GM18505 (cell line): Measurements from ENCODE around the gene PRAMEF14.
"Not testable (repeated sequence)": the region's sequence is repeated elsewhere in the genome, so short reads cannot be mapped to it uniquely, and the experiment has no call there.

ENCODE experiments used
- ATAC-seq: cut with Tn5 transposase; IDR thresholded peaks from one replicate; pipeline ENCODE4 v1.9.1; 2021; ENCODE audit not compliant: unreplicated experiment

The PRAMEF14 gene, protein sequence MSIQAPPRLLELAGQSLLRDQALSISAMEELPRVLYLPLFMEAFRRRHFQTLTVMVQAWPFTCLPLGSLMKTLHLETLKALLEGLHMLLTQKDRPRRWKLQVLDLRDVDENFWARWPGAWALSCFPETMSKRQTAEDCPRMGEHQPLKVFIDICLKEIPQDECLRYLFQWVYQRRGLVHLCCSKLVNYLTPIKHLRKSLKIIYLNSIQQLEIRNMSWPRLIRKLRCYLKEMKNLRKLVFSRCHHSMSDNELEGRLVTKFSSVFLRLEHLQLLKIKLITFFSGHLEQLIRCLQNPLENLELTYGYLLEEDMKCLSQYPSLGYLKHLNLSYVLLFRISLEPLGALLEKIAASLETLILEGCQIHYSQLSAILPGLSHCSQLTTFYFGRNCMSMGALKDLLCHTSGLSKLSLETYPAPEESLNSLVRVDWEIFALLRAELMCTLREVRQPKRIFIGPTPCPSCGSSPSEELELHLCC

DNA sequence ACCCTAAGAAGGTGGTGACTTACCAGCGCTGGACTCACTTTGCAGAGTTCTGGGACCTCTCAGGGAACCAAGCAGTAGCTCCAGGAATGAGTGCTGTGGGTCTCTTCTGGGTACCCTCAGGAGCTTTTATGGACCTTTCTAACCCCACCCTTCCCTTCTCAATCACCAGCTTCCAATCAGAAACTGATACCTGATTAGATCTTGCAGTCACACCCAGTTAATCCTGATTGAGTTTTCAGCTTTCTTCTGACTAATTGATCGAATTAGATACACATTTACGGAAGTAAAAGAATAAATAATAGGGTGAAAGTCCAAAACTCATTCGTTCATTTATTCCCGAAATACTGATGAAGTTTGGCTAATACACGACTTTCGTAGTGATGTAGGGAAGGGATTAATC, at the start of gene PRAMEF14:
PRAMEF14 (minus strand) TSS at position 101 of the 400 bp plus-strand sequence. CDS start 1,820 bp downstream, outside the sequence.
- not testable (repeated sequence) for ATAC-seq

DNA sequence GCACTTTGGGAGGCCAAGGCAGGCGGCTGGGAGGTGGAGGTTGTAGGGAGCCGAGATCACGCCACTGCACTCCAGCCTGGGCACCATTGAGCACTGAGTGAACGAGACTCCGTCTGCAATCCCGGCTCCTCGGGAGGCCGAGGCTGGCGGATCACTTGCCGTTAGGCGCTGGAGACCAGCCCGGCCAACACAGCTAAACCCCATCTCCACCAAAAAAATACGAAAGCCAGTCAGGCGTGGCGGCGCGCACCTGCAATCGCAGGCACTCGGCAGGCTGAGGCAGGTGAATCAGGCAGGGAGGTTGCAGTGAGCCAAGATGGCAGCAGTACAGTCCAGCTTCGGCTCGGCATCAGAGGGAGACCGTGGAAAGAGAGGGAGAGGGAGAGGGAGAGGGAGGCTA, 48.4 kb upstream of the PRAMEF14 start:
- ATAC-seq, result not testable (repeated sequence)

DNA sequence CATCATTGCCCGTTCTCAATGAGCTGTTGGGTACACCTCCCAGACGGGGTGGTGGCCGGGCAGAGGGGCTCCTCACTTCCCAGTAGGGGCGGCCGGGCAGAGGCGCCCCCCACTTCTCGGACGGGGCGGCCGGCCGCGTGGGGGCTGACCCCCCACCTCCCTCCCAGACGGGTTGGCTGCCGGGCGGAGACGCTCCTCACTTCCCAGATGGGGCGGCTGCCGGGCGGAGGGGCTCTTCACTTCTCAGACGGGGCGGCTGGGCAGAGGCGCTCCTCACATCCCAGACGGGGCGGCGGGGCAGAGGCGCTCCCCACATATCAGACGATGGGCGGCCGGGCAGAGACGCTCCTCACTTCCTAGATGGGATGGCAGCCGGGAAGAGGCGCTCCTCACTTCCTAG, 47.8 kb upstream of the PRAMEF14 start:
- ATAC-seq, result not testable (repeated sequence)

DNA sequence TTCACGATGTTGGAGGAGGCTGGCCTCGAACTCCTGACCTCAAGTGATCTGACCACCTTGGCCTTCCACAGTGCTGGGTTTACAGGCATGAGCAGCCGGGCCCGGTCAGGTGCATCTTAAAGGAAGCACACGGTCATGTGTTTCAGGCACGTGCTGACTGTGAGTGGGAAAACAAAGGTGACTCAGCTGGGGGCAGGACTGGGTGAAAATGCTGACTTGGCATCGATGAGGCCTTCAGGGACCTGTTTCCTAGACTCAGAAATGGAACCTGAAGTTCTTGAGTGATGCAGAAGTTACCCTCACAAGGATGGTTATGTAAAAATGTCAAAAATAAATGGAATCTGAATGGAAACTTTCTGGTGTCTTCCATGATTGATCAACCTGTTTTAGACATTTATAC, 46.1 kb upstream of the PRAMEF14 start:
- not testable (repeated sequence) for ATAC-seq

DNA sequence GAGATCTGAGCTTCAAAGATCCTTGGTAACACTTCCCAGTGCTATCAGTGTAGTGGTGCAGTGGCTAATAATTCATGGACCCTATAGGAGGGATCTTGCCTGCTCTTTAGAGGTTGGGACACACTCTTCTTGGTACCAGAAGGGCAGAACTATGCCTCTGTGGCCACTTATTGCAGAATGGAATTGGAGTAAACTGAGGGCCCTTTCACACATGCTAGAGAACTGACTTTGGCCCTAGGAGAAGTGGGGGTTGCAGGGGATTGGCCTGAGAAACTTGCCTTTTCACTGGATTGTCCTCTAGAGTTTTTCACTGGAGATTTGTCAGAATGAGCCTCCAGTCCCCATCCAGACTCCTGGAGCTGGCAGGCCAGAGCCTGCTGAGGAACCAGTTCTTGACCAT, 42.4 kb upstream of the PRAMEF14 start, which contains the start of gene PRAMEF17:
PRAMEF17 (plus strand) TSS at position 301 of the 400 bp plus-strand sequence; CDS start at position 327, 26 bp downstream.
- not testable (repeated sequence) for ATAC-seq

DNA sequence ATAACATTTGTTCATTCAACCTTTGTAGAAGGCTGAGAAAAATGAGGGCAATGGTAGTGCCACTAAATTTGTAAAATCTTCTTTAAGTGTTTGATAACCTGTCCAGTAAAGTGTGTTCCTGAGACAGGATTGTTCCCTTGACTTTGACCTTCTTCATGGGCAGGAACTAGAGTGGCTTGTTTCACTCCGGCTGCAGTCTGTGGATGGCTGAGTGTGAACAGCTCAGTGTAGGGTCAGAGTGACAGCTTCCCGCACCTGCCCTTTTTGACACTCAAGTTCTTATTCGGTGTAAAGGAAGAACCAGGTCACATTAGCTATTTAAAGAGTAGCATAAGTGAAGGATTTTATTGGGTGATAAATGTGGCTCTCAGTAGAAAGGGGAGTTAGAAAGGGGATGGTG, 33.4 kb upstream of the PRAMEF14 start:
- ATAC-seq, result not testable (repeated sequence)

DNA sequence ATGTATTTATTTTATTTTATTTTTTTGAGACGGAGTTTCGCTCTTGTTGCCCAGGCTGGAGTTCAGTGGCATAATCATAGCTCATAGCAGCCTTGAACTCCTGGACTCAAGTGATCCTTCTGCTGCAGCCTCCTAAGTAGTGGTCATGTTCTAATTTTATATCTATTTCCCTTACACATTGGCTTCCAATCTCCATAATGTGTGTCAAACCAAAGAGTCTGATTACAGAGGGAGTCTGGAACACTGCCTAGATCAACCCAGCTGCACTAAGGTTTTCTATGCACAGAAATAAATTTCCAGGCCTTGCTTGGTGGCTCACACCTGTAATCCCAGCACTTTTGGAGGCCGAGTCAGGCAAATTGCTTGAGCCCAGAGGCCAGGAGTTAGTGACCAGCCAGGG, 32.0 kb upstream of the PRAMEF14 start:
- not testable (repeated sequence) for ATAC-seq

DNA sequence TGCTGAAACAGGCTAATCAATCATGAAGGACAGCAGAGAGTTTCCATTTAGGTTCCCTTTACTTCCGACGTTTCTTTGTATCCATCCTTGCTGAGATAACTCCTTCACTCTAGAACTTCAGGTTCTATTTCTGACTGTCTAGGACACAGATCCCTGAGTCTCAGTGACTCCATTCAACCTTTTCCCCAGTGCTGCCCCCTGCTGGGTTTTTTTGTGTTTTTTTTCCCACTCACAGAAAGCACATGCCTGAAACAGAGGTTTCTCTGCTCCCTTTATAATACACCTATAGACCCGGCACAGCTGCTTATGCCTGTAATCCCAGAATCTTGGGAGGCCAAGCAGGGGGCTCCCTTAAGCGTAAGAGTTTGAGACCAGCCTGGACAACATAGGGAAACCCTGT, 21.6 kb upstream of the PRAMEF14 start:
- not testable (repeated sequence) for ATAC-seq

DNA sequence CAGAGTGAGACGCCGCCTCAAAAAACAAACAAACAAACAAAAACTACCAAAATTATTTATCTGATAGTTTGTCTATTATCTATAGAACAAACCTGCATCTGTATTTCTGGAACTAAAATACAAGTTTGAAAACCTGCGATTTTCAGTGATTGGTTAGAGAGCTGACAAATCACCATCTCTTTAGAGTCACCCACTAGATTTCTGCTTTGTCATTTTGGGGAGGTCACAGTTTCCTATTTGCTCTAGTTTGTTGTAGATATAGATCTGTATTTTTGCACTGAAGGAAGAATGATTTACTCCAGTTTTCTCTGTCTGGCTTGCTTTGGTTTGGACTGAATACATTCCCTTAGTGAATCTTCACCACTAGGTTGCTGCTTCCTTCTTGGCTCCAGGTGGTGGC, 19.6 kb upstream of the PRAMEF14 start:
- ATAC-seq, result not testable (repeated sequence)

DNA sequence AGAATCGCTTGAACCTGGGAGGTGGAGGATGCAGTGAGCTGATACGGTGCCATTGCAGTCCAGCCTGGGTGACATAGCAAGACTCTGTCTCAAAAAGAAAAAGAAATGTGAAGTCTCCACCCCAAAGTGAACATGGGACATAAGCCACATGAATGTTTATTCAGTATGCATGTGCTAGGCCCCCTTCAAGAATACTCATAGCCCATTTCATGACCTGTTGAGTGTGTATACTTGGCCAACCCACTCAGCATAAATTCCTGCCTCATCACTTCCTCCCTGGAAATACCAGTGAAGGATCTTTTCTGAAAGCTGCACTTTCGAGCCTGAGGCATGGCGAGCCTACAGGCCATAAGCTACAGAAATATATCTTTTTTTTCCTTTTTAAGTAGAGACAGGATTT, 18.0 kb upstream of the PRAMEF14 start:
- not testable (repeated sequence) for ATAC-seq

DNA sequence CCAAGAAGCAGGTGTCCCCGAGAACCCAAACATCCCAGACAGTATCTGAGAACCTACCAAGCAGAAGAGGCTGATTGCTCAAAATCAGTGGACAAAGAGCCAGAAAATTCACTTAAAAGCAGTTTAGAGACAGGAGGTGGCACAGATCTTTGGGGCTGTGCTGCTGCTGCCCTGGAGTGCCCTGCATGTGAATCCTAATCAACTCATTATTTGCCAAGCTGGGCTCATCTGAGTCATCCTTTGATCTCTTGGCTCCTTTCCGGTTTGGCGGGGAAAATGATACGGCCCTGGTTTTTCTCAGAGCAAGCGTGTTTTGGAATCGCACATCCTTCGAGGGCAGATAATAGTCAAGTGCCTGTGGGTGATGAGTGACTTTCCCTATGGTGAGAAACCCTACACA, 15.4 kb upstream of the PRAMEF14 start:
- not testable (repeated sequence) for ATAC-seq

DNA sequence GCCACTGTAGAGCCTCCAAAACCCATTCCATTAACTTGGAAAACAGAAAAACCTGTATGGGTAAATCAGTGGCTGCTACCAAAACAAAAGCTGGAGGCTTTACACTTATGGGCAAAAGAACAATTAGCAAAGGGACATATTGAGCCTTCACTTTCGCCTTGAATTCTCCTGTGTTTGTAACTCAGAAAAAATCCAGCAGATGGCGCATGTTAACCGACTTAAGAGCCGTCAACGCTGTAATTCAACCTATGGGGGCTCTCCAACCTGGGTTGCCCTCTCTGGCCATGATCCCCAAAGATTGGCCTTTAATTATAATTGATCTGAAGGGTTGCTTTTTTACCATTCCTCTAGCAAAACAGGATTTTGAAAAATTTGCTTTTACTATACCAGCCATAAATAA, 9.8 kb upstream of the PRAMEF14 start:
- ATAC-seq, result not testable (repeated sequence)

DNA sequence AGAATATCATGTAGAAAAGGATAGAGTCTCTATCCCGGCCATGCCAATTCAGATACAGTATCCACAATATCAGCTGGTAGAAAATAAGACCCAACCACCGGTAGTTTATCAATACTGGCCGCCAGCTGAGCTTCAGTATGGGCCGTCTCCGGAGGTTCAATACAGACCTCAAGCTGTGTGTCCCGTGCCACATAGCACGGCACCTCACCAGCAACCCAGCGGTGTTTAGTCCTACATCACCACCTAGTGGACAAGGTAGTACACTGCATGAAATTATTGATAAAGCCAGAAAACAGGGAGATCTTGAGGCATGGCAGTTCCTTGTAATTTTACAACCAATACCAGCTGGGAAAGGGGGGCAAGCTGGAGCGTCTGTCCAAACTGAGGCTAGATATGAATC, 7.5 kb upstream of the PRAMEF14 start:
- ATAC-seq, result not testable (repeated sequence)

DNA sequence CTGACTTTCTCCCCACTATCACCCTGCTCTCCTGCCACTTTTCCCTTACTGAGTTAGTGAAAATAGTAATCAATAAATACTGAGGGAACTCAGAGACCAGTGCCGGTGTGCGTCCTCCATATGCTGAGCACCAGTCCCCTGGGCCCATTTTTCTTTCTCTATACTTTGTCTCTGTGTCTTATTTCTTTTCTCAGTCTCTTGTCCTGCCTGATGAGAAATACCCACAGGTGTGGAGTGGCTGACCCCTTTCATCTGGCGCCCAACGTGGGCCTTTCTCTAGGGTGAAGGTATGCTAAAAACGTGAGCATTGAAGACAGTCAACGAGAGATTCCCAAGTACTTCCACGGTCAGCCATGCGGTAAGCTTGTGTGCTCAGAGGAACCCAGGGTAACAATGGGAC, 6.5 kb upstream of the PRAMEF14 start:
- ATAC-seq, result not testable (repeated sequence)

DNA sequence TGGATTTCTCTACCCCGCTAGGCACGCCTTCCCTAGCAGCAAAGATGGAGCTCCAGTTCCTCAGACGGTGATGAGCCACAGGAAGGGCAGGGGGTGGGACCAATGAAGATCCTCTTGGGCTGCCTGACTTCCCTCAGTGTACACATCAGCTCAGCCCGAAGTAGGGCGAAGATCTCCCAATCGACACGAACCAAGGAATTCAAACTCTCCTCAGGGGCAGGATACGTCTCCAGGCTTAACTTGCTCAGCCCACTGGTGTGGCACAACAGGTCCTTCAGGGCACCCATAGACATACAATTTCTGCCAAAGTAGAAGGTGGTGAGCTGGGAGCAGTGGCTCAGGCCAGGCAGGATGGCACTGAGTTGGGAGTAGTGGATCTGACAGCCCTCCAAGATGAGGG, 4.4 kb downstream of the PRAMEF14 start:
- not testable (repeated sequence) for ATAC-seq

DNA sequence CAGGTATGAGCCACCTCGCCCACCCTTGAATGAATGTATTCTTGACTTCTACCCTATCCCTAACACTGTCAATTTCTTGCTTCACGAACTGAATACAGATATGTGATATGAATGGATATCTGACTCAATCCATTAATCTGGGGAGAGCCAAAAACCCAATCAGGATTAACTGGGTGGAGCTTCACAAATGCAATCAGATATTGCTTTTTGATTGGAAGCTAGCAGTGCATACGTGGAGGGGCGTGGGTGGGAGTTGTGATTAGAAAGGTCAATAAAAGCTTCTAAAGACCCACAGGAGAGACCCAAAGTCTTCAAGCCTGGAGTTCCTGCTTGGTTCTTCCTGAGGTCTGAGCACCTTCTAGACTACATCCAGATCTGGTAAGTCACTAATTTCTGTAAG, 31.7 kb downstream of the PRAMEF14 start, which contains the start of gene PRAMEF15:
PRAMEF15 (plus strand) TSS at position 301 of the 400 bp plus-strand sequence. CDS start 2,827 bp downstream, outside the sequence.
- not testable (repeated sequence) for ATAC-seq

DNA sequence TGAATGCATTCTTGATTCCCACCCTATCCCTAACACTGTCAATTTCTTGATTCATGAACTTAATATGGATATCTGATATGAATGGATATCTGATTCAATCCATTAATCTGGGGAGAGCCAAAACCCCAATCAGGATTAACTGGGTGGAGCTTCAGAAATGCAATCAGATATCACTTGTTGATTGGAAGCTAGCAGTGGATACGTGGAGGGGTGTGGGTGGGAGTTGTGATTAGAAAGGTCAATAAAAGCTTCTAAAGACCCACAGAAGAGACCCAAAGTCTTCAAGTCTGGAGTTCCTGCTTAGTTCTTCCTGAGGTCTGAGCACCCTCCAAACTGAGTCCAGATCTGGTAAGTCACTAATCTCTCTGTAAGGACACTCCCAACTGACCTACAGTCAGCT, 43.7 kb downstream of the PRAMEF14 start, which contains the start of gene PRAMEF33:
PRAMEF33 (plus strand) TSS at position 301 of the 400 bp plus-strand sequence. CDS start 2,416 bp downstream, outside the sequence.
- ATAC-seq, result not testable (repeated sequence)

DNA sequence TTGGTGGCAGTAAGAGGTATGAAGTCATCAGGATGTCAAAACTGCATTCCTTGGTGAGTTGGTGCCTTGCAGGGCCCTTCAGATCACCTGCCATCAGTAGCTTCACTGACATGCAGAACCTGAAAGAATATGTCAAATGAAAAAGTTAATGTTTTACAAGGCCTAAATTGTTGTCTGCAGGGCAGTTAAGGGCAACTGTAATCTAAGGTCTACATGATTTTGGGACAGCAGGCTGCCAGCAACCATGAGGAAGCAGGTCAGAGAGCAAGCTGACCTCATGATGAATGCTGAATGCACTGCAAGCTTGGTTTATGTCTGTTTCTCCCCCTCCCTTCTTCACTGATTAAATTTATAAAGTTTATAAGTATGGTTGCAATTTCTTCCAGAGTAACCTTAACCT, 44.7 kb downstream of the PRAMEF14 start:
- not testable (repeated sequence) for ATAC-seq

DNA sequence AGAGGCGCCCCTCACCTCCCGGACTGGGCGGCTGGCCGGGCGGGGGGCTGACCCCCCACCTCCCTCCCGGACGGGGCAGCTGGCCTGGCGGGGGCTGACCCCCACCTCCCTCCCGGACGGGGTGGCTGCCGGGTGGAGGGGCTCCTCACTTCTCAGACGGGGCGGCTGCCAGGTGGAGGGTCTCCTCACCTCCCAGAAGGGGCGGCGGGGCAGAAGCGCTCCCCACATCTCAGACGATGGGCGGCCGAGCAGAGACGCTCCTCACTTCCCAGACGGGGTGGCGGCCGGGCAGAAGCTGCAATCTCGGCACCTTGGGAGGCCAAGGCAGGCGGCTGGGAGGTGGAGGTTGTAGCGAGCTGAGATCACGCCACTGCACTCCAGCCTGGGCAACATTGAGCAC, 48.2 kb downstream of the PRAMEF14 start:
- not testable (repeated sequence) for ATAC-seq

DNA sequence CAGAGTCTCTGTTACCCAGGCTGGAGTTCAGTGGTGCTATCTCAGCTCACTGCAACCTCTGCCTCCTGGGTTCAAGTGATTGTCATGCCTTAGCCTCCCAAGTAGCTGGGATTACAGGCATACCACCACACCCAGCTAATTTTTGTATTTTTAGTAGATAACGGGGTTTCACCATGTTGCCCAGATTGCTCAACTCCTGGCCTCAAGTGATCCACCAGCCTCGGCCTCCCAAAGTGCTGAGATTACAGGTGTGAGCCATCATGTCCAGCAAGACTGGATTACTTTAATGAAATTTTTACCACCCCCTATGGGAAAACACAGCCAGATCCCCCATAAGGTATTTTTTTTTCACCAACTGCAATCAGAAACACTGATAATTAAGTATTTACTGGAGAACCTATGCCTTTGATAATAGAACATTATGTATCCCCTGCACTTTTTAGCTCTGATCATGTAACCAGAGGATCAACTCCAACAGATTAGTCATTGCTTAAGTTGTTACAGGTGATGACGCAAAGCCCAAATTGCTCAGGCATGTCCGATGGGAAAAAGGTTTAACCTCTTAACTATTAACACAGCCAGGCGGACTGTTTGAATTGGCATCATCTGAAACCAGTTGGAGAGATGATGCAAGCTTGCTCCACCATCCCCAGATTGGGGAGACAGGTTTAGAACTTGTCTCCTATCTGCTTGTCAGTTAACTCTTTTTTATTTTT, 49.6 kb downstream of the PRAMEF14 start:
- not testable (repeated sequence) for ATAC-seq
